Keratinocyte (primary cell): ENCODE measurements around the gene GRIK2. TPM values are rescaled to one million over a fixed set of nuclear protein-coding genes. Genes with fewer than 3 reads are reported as not detected.

ENCODE experiments used
- DNase-seq: peaks from one replicate; pipeline ENCODE4 v3.0.0-alpha.2; 2011; ENCODE audit warnings: low read depth, missing footprints, low spot score
- FAIRE-seq: peaks from 2 replicates; lab custom pipeline; 2011; peaks lifted over from hg19 to GRCh38; lab: Jason Lieb, UNC
- H2AFZ ChIP-seq: 2 replicates; pipeline ENCODE4 v1.6.0; 2012; ENCODE audit warnings: low read length, control low read depth, inconsistent platforms; ENCODE audit not compliant: control insufficient read depth
- H3K27ac ChIP-seq: 2 replicates; pipeline ENCODE4 v1.5.1; 2011; ENCODE audit warnings: low read length; ENCODE audit not compliant: control insufficient read depth, insufficient read depth
- H3K27me3 ChIP-seq: 3 replicates; pipeline ENCODE4 v1.6.0; 2011; ENCODE audit warnings: low read length; ENCODE audit not compliant: control insufficient read depth, insufficient read depth; ENCODE audit errors: extremely low read depth
- H3K36me3 ChIP-seq, 2 experiments: 2 replicates in 1 of 2; 3 replicates in 1 of 2; pipeline ENCODE4 v1.5.1; 2011; ENCODE audit warnings: low read length in 2 of 2, mild to moderate bottlenecking in 1 of 2; ENCODE audit not compliant: control insufficient read depth in 2 of 2, insufficient read depth in 2 of 2; ENCODE audit errors: extremely low read depth in 1 of 2
- H3K4me1 ChIP-seq: 3 replicates; pipeline ENCODE4 v1.5.1; 2011; ENCODE audit warnings: low read length; ENCODE audit not compliant: control insufficient read depth, insufficient read depth; ENCODE audit errors: extremely low read depth
- H3K4me2 ChIP-seq: 3 replicates; pipeline ENCODE4 v1.6.0; 2011; ENCODE audit warnings: low read depth, low read length; ENCODE audit not compliant: control insufficient read depth, insufficient read depth; ENCODE audit errors: extremely low read depth
- H3K4me3 ChIP-seq, 3 experiments: fragments of 200-600 bp in 1 of 3; sonication (generic) in 1 of 3; 2 replicates in 2 of 3; 3 replicates in 1 of 3; pipeline ENCODE4 v1.5.1; 2011 to 2016; ENCODE audit warnings: low read length in 3 of 3, mild to moderate bottlenecking in 3 of 3, control low read depth in 2 of 3, inconsistent platforms in 1 of 3, low read depth in 1 of 3, mixed read lengths in 1 of 3, mixed run types in 1 of 3, moderate library complexity in 1 of 3; ENCODE audit not compliant: control insufficient read depth in 2 of 3, insufficient read depth in 2 of 3; ENCODE audit errors: extremely low read depth in 1 of 3
- H3K79me2 ChIP-seq: 2 replicates; pipeline ENCODE4 v1.6.0; 2012; ENCODE audit warnings: low read length; ENCODE audit not compliant: control insufficient read depth, insufficient read depth
- H3K9ac ChIP-seq: 3 replicates; pipeline ENCODE4 v1.6.0; 2011; ENCODE audit warnings: low read length; ENCODE audit not compliant: control insufficient read depth, insufficient read depth; ENCODE audit errors: extremely low read depth
- H3K9me1 ChIP-seq: 3 replicates; pipeline ENCODE4 v1.6.0; 2011; ENCODE audit warnings: low read length; ENCODE audit not compliant: control insufficient read depth, insufficient read depth; ENCODE audit errors: extremely low read depth
- H3K9me3 ChIP-seq: 2 replicates; pipeline ENCODE4 v1.5.1; 2012; ENCODE audit warnings: low read depth, low read length; ENCODE audit not compliant: control insufficient read depth
- H4K20me1 ChIP-seq: 3 replicates; pipeline ENCODE4 v1.6.0; 2011; ENCODE audit warnings: low read length; ENCODE audit not compliant: control insufficient read depth, insufficient read depth; ENCODE audit errors: extremely low read depth
- CTCF ChIP-seq, 3 experiments: IDR thresholded peaks in 1 of 3; conservative IDR thresholded peaks in 1 of 3; optimal IDR thresholded peaks in 1 of 3; 2 replicates in 2 of 3; 3 replicates in 1 of 3; pipeline versions ENCODE3 to v1.5.1; 2011; ENCODE audit warnings: low read length in 3 of 3, mild to moderate bottlenecking in 3 of 3, moderate library complexity in 2 of 3, control low read depth in 1 of 3, inconsistent platforms in 1 of 3; ENCODE audit not compliant: insufficient read depth in 2 of 3; ENCODE audit errors: extremely low read depth in 1 of 3
- EZH2 ChIP-seq: IDR thresholded peaks from one replicate; pipeline ENCODE4 v1.6.1; 2012; ENCODE audit warnings: inconsistent platforms, mild to moderate bottlenecking, low read length, moderate library complexity
- dilution Hi-C: fragments of 300-500 bp; cut with MboI; formaldehyde crosslinking; loops from one replicate; pipeline ENCODE4 v1.7.0; 2020; ENCODE audit warnings: low sequenced_read_pairs; ENCODE audit not compliant: extremely low pct_ligation_motif_present
- polyA plus RNA-seq, 5 experiments: library from polyadenylated mRNA; depleted of rRNA in 3 of 5; stranded (reverse) in 3 of 5; stranded (forward) in 1 of 5; unstranded in 1 of 5; fragments of >200 nt; gene quantifications; 1 replicate in 1 of 5; 2 replicates in 3 of 5; 3 replicates in 1 of 5; pipeline versions ENCODE4 v1.2.1 to v1.2.3, GENCODE V29; 2011 to 2012; ENCODE audit warnings: missing spikeins in 2 of 5, low read depth in 1 of 5, low replicate concordance in 1 of 5

GRIK2 gene
- polyA plus RNA-seq, 1 donor (not counting 4 experiments of a cell fraction or from before 2014, with no cell fraction given) = 0.01 TPM

GRCh38 chr6:102015431-102015830, 621.9 kb downstream of the GRIK2 start:
- DNase-seq = no peak
- Histone ChIP-seq H3K4me2 (no peak overlapping the region), H3K9ac (no peak overlapping the region), H3K9me1 (no peaks in the 10 kb centered on the region), H3K27ac (no peak overlapping the region), H4K20me1 (no peaks in the 10 kb centered on the region), H3K79me2 (no peaks in the 10 kb centered on the region), H3K36me3 (no peaks in the 10 kb centered on the region), H3K9me3 (no peaks in the 10 kb centered on the region), H3K4me1 (no peaks in the 10 kb centered on the region), H2AFZ (no peak overlapping the region), H3K4me3 (no peak overlapping the region), H3K27me3 (no peaks in the 10 kb centered on the region)
- dilution Hi-C loops = no loop called here
- no peak for TF ChIP-seq EZH2
- TF ChIP-seq CTCF (optimal IDR thresholded peaks at IDR 0.05 in 1 of 3, IDR thresholded peaks at IDR 0.05 in 1 of 3, conservative IDR thresholded peaks at IDR 0.05 in 1 of 3; ENCODE audit: extremely low read depth in 1 of 3, insufficient read depth in 2 of 3, low read length in 3 of 3) = no peak
- no peak for FAIRE-seq

- dilution Hi-C loops = no loop called here
- DNase-seq (no peak), FAIRE-seq (no peak)
Measured at GRCh38 chr6:102022281-102022680, 628.8 kb downstream of the GRIK2 start.

More at GRCh38 chr6:102022281-102022680, 628.8 kb downstream of the GRIK2 start:
- no peaks in the 10 kb centered on the region for H3K9me1 ChIP-seq
- no peaks in the 10 kb centered on the region for H4K20me1 ChIP-seq
- no peaks in the 10 kb centered on the region for H3K79me2 ChIP-seq
- no peak overlapping the region for H2AFZ ChIP-seq
- H3K9me3 ChIP-seq = no peaks in the 10 kb centered on the region
- no peak overlapping the region for H3K4me2 ChIP-seq
- no peak overlapping the region for H3K27ac ChIP-seq
- no peaks in the 10 kb centered on the region for H3K27me3 ChIP-seq
- no peaks in the 10 kb centered on the region for H3K4me1 ChIP-seq
- no peaks in the 10 kb centered on the region for H3K36me3 ChIP-seq
- no peak for TF ChIP-seq CTCF (optimal IDR thresholded peaks at IDR 0.05 in 1 of 3, IDR thresholded peaks at IDR 0.05 in 1 of 3, conservative IDR thresholded peaks at IDR 0.05 in 1 of 3; ENCODE audit: extremely low read depth in 1 of 3, insufficient read depth in 2 of 3, low read length in 3 of 3)
- TF ChIP-seq EZH2 = no peak
- H3K9ac ChIP-seq = no peak overlapping the region
- H3K4me3 ChIP-seq = no peak overlapping the region
